ENCODE data around the gene PACS1. TPM values are rescaled to one million over a fixed set of nuclear protein-coding genes. Genes with fewer than 3 reads are reported as not detected.
"Not testable (repeated sequence)": the region's sequence is repeated elsewhere in the genome, so short reads cannot be mapped to it uniquely, and the experiment has no call there.

PACS1 gene
- total RNA-seq, result 25.4 and 26.6 TPM in 2 replicates
- polyA plus RNA-seq (2012), result 60.5 TPM

- DNase-seq (ENCODE audit: low read depth), result peak; percentile 84
Observed at GRCh38 chr11:66069715-66070603, at the start of gene PACS1. TSS of gene PACS1 (plus strand) at chr11:66070272. CDS start at chr11:66070487, 215 bp downstream.

GRCh38 chr11:66020618-66021357 is 49.3 kb upstream of the PACS1 start:
- DNase-seq (ENCODE audit: low read depth), result peak; percentile 89

- DNase-seq (ENCODE audit: low read depth), result peak; percentile 75
Observed at GRCh38 chr11:66022401-66023185, 47.5 kb upstream of the PACS1 start.

- not testable (repeated sequence) for DNase-seq (ENCODE audit: low read depth)
Observed at GRCh38 chr11:66023186-66023440, 47.0 kb upstream of the PACS1 start.

GRCh38 chr11:66026017-66026529 is 44.0 kb upstream of the PACS1 start, which contains the start of gene CATSPER1:
TSS of gene CATSPER1 (minus strand) at chr11:66026479. CDS start at chr11:66026379, 100 bp downstream.
- DNase-seq (ENCODE audit: low read depth), result no peak

- DNase-seq (ENCODE audit: low read depth), result no peak
Observed at GRCh38 chr11:66032957-66033735, 36.9 kb upstream of the PACS1 start.

- no peak for DNase-seq (ENCODE audit: low read depth)
Observed at GRCh38 chr11:66035653-66036333, 34.3 kb upstream of the PACS1 start.

- DNase-seq (ENCODE audit: low read depth), result no peak
Observed at GRCh38 chr11:66036334-66036710, 33.8 kb upstream of the PACS1 start.

- no peak for DNase-seq (ENCODE audit: low read depth)
Observed at GRCh38 chr11:66037327-66037726, 32.7 kb upstream of the PACS1 start.

- no peak for DNase-seq (ENCODE audit: low read depth)
Observed at GRCh38 chr11:66039765-66040164, 30.3 kb upstream of the PACS1 start.

GRCh38 chr11:66042227-66042995 is 27.7 kb upstream of the PACS1 start:
- DNase-seq (ENCODE audit: low read depth), result no peak

- no peak for DNase-seq (ENCODE audit: low read depth)
Observed at GRCh38 chr11:66042996-66043906, 26.8 kb upstream of the PACS1 start.

GRCh38 chr11:66044757-66045156 is 25.3 kb upstream of the PACS1 start:
- no peak for DNase-seq (ENCODE audit: low read depth)

- peak; percentile 80 for DNase-seq (ENCODE audit: low read depth)
Observed at GRCh38 chr11:66045177-66045639, 24.9 kb upstream of the PACS1 start.

GRCh38 chr11:66046901-66047300 is 23.2 kb upstream of the PACS1 start:
- no peak for DNase-seq (ENCODE audit: low read depth)

- no peak for DNase-seq (ENCODE audit: low read depth)
Observed at GRCh38 chr11:66047541-66048365, 22.3 kb upstream of the PACS1 start.
